ENCODE results near the gene ARHGAP19.
"Not testable (repeated sequence)": the region's sequence is repeated elsewhere in the genome, so short reads cannot be mapped to it uniquely, and the experiment has no call there.

Gene ARHGAP19

GRCh38 chr10:97297556-97298222, 5.3 kb upstream of the ARHGAP19 start:
- Histone ChIP-seq H2AFZ (ENCODE audit: low read depth, low read length, severe bottlenecking) (no peak overlapping the region), H3K27ac (ENCODE audit: low read depth, low read length) (no peak overlapping the region)

GRCh38 chr10:97292862-97293198, 393 bp upstream of the ARHGAP19 start:
- Histone ChIP-seq H4K20me1 (ENCODE audit: low read depth, low read length) (no peaks in the 10 kb centered on the region), H3K36me3 (ENCODE audit: low read length) (no peaks in the 10 kb centered on the region), H3K4me3 (ENCODE audit: insufficient read depth, low read length, poor library complexity, severe bottlenecking) (peak overlapping the region; percentile 36), H2AFZ (ENCODE audit: low read depth, low read length, severe bottlenecking) (peak overlapping the region; percentile 68), H3K27ac (ENCODE audit: low read depth, low read length) (no peak overlapping the region), H3K9me2 (replicated peaks; ENCODE audit: insufficient read depth, low read length) (no peaks in the 10 kb centered on the region), H3K27me3 (ENCODE audit: low read length) (no peaks in the 10 kb centered on the region), H3K9ac (ENCODE audit: low read length) (0 out of 2 replicates have a peak overlapping the region, but pooled peaks have one; percentile 88), H3K9me3 (ENCODE audit: insufficient read depth, low read length) (no peaks in the 10 kb centered on the region), H3K4me2 (ENCODE audit: low read depth, low read length, poor library complexity, severe bottlenecking) (peak overlapping the region; percentile 71), H3K79me2 (ENCODE audit: insufficient read depth, low read length) (peaks cover 29% of the 10 kb centered on the region), H3F3A (ENCODE audit: insufficient read depth) (no peaks in the 10 kb centered on the region)
- no peak for TF ChIP-seq CTCF (IDR thresholded peaks at IDR 0.05; ENCODE audit: insufficient read depth, low read length, poor library complexity, severe bottlenecking)

More at GRCh38 chr10:97297556-97298222, 5.3 kb upstream of the ARHGAP19 start:
- no peaks in the 10 kb centered on the region for H3K79me2 ChIP-seq (ENCODE audit: insufficient read depth, low read length)
- H3K4me3 ChIP-seq (ENCODE audit: insufficient read depth, low read length, poor library complexity, severe bottlenecking): no peak overlapping the region
- TF ChIP-seq EZH2phosphoT487 (conservative IDR thresholded peaks at IDR 0.05; ENCODE audit: low read length): no peak
- TF ChIP-seq CTCF (IDR thresholded peaks at IDR 0.05; ENCODE audit: insufficient read depth, low read length, poor library complexity, severe bottlenecking): no peak
- no peaks in the 10 kb centered on the region for H3K9me2 ChIP-seq (replicated peaks; ENCODE audit: insufficient read depth, low read length)
- H3F3A ChIP-seq (ENCODE audit: insufficient read depth): no peaks in the 10 kb centered on the region
- H3K36me3 ChIP-seq (ENCODE audit: low read length): no peaks in the 10 kb centered on the region
- no peaks in the 10 kb centered on the region for H3K9me3 ChIP-seq (ENCODE audit: insufficient read depth, low read length)
- no peak overlapping the region for H3K9ac ChIP-seq (ENCODE audit: low read length)
- H4K20me1 ChIP-seq (ENCODE audit: low read depth, low read length): no peaks in the 10 kb centered on the region
- no peak overlapping the region for H3K4me2 ChIP-seq (ENCODE audit: low read depth, low read length, poor library complexity, severe bottlenecking)
- no peaks in the 10 kb centered on the region for H3K27me3 ChIP-seq (ENCODE audit: low read length)

GRCh38 chr10:97291357-97292096, 910 bp downstream of the ARHGAP19 start:
- H3K9me2 ChIP-seq (replicated peaks; ENCODE audit: insufficient read depth, low read length): no peaks in the 10 kb centered on the region
- H3K9ac ChIP-seq (ENCODE audit: low read length): peak overlapping the region; percentile 88
- peak overlapping the region; percentile 98 for H3K4me2 ChIP-seq (ENCODE audit: low read depth, low read length, poor library complexity, severe bottlenecking)
- peak overlapping the region; percentile 81 for H3K4me3 ChIP-seq (ENCODE audit: insufficient read depth, low read length, poor library complexity, severe bottlenecking)
- H3K27me3 ChIP-seq (ENCODE audit: low read length): no peaks in the 10 kb centered on the region
- no peak for TF ChIP-seq EZH2phosphoT487 (conservative IDR thresholded peaks at IDR 0.05; ENCODE audit: low read length)
- TF ChIP-seq CTCF (IDR thresholded peaks at IDR 0.05; ENCODE audit: insufficient read depth, low read length, poor library complexity, severe bottlenecking): no peak
- no peaks in the 10 kb centered on the region for H3K9me3 ChIP-seq (ENCODE audit: insufficient read depth, low read length)
- H4K20me1 ChIP-seq (ENCODE audit: low read depth, low read length): no peaks in the 10 kb centered on the region
- H3F3A ChIP-seq (ENCODE audit: insufficient read depth): 0 out of 2 replicates have a peak, but pooled peaks cover 3% of the 10 kb centered on the region
- peaks cover 40% of the 10 kb centered on the region for H3K79me2 ChIP-seq (ENCODE audit: insufficient read depth, low read length)
- peak overlapping the region; percentile 65 for H2AFZ ChIP-seq (ENCODE audit: low read depth, low read length, severe bottlenecking)
- peaks cover 5% of the 10 kb centered on the region; the same call in 1 of the 2 replicates for H3K36me3 ChIP-seq (ENCODE audit: low read length)
- peak overlapping the region; percentile 78 for H3K27ac ChIP-seq (ENCODE audit: low read depth, low read length)

- not testable (repeated sequence) for H3K4me3 ChIP-seq (ENCODE audit: insufficient read depth, low read length, poor library complexity, severe bottlenecking); H3K9me3 ChIP-seq (ENCODE audit: insufficient read depth, low read length); H3K27me3 ChIP-seq (ENCODE audit: low read length); H2AFZ ChIP-seq (ENCODE audit: low read depth, low read length, severe bottlenecking); H3K9me2 ChIP-seq (replicated peaks; ENCODE audit: insufficient read depth, low read length); H3F3A ChIP-seq (ENCODE audit: insufficient read depth); H3K36me3 ChIP-seq (ENCODE audit: low read length); H3K9ac ChIP-seq (ENCODE audit: low read length); H3K27ac ChIP-seq (ENCODE audit: low read depth, low read length); H4K20me1 ChIP-seq (ENCODE audit: low read depth, low read length)
- peak overlapping the region; percentile 98 for H3K4me2 ChIP-seq (ENCODE audit: low read depth, low read length, poor library complexity, severe bottlenecking)
- H3K79me2 ChIP-seq (ENCODE audit: insufficient read depth, low read length): peaks cover 47% of the 10 kb centered on the region
Observed at GRCh38 chr10:97290576-97291356, 1.7 kb downstream of the ARHGAP19 start.

DNA sequence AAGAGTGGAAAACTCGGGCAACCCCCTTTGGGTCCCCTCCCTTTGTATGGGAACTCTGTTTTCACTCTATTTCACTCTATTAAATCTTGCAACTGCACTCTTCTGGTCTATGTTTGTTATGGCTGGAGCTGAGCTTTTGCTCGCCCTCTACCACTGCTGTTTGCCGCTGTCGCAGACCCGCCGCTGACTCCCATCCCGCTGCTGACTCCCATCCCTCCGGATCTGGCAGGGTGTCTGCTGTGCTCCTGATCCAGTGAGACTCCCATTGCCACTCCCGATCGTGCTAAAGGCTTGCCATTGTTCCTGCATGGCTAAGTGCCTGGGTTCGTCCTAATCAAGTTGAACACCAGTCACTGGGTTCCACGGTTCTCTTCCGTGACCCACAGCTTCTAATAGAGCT, 2.4 kb downstream of the ARHGAP19 start:
- not testable (repeated sequence) for H3K27ac ChIP-seq (ENCODE audit: low read depth, low read length); H3K4me2 ChIP-seq (ENCODE audit: low read depth, low read length, poor library complexity, severe bottlenecking); H3K9me2 ChIP-seq (replicated peaks; ENCODE audit: insufficient read depth, low read length); H3K36me3 ChIP-seq (ENCODE audit: low read length); H3F3A ChIP-seq (ENCODE audit: insufficient read depth); H2AFZ ChIP-seq (ENCODE audit: low read depth, low read length, severe bottlenecking); H4K20me1 ChIP-seq (ENCODE audit: low read depth, low read length); H3K27me3 ChIP-seq (ENCODE audit: low read length); H3K9me3 ChIP-seq (ENCODE audit: insufficient read depth, low read length); H3K4me3 ChIP-seq (ENCODE audit: insufficient read depth, low read length, poor library complexity, severe bottlenecking); H3K9ac ChIP-seq (ENCODE audit: low read length)
- peaks cover 50% of the 10 kb centered on the region for H3K79me2 ChIP-seq (ENCODE audit: insufficient read depth, low read length)
